Stimulated activated naive B cell treated with anti-CD40 and anti-IgM and Interleukin-4, amounts not matched to agents 10 μg/mL and 1 μg/mL and 100 μg/mL, for 72 hours (primary cell): ENCODE data around the gene NEU1.
"Not testable (repeated sequence)": the region's sequence is repeated elsewhere in the genome, so short reads cannot be mapped to it uniquely, and the experiment has no call there.

Source experiments
- ATAC-seq, 2 donors: fragments of 150-1000 bp; cut with Tn5 transposase; replicated peaks; 2 replicates each; pipeline ENCODE4 v1.10.0; 2021; ENCODE audit warnings: moderate library complexity in 1 of 2
- DNase-seq: peaks from one replicate; pipeline ENCODE4 v3.0.0; 2021
- H3K27ac Mint-ChIP-seq: one replicate; pipeline ENCODE4 v1.8.0; 2022; ENCODE audit warnings: mild to moderate bottlenecking, mixed read lengths
- H3K27me3 Mint-ChIP-seq, 2 donors: one replicate each; pipeline ENCODE4 v1.8.0; 2022; ENCODE audit warnings: mixed read lengths in 2 of 2
- H3K36me3 Mint-ChIP-seq, 2 donors: one replicate each; pipeline ENCODE4 v1.8.0; 2022; ENCODE audit warnings: mixed read lengths in 2 of 2, mild to moderate bottlenecking in 1 of 2
- H3K4me1 Mint-ChIP-seq, 2 donors: one replicate each; pipeline ENCODE4 v1.8.0; 2022; ENCODE audit warnings: mixed read lengths in 2 of 2, mild to moderate bottlenecking in 1 of 2
- H3K4me3 Mint-ChIP-seq, 2 donors: one replicate each; pipeline ENCODE4 v1.8.0; 2022; ENCODE audit warnings: mild to moderate bottlenecking in 2 of 2, mixed read lengths in 2 of 2, moderate library complexity in 1 of 2
- H3K9me3 Mint-ChIP-seq, 2 donors: one replicate each; pipeline ENCODE4 v1.8.0; 2022; ENCODE audit warnings: mixed read lengths in 2 of 2, mild to moderate bottlenecking in 1 of 2

The NEU1 gene

GRCh38 chr6:31834367-31835250 lies 28.0 kb downstream of the NEU1 start:
- peaks cover 33 to 62% of the 10 kb centered on the region in 2 donors for H3K4me1 Mint-ChIP-seq

GRCh38 chr6:31831350-31832215 lies 31.0 kb downstream of the NEU1 start:
- Mint-ChIP-seq H3K4me3 (peak overlapping the region in 1 of 2 donors; percentile 90), H3K27ac (peak overlapping the region; percentile 47), H3K9me3 (no peaks in the 10 kb centered on the region), H3K4me1 (peaks cover 22 to 50% of the 10 kb centered on the region in 2 donors), H3K36me3 (peaks cover 18 to 19% of the 10 kb centered on the region in 2 donors), H3K27me3 (no peaks in the 10 kb centered on the region)
- no peak for ATAC-seq
- DNase-seq, result no peak

More at GRCh38 chr6:31834367-31835250, 28.0 kb downstream of the NEU1 start:
- no peaks in the 10 kb centered on the region for H3K27me3 Mint-ChIP-seq
- peaks cover 39 to 43% of the 10 kb centered on the region in 2 donors for H3K36me3 Mint-ChIP-seq
- H3K27ac Mint-ChIP-seq, result peak overlapping the region; percentile 98
- H3K9me3 Mint-ChIP-seq, result no peaks in the 10 kb centered on the region
- H3K4me3 Mint-ChIP-seq, result peak overlapping the region; percentile 98 to 100
- DNase-seq (peak; percentile 75), ATAC-seq (peak; percentile 70 to 71)

GRCh38 chr6:31830886-31831335 lies 31.7 kb downstream of the NEU1 start:
- Mint-ChIP-seq H3K36me3 (peaks cover 11 to 12% of the 10 kb centered on the region in 2 donors), H3K9me3 (no peaks in the 10 kb centered on the region), H3K4me1 (peaks cover 18 to 48% of the 10 kb centered on the region in 2 donors), H3K4me3 (peak overlapping the region; percentile 88 to 90), H3K27me3 (no peaks in the 10 kb centered on the region), H3K27ac (peak overlapping the region; percentile 86)
- ATAC-seq, result no peak
- no peak for DNase-seq

- Mint-ChIP-seq H3K36me3 (peaks cover 2 to 4% of the 10 kb centered on the region in 2 donors), H3K4me1 (peaks cover 18 to 50% of the 10 kb centered on the region in 2 donors), H3K27ac (peak overlapping the region; percentile 56), H3K4me3 (peak overlapping the region; percentile 88 to 90), H3K27me3 (no peaks in the 10 kb centered on the region), H3K9me3 (no peaks in the 10 kb centered on the region)
- ATAC-seq (no peak), DNase-seq (no peak)
Measured at GRCh38 chr6:31829633-31830283, 32.9 kb downstream of the NEU1 start.

- peaks cover 20 to 51% of the 10 kb centered on the region in 2 donors for H3K4me1 Mint-ChIP-seq
- no peaks in the 10 kb centered on the region for H3K27me3 Mint-ChIP-seq
- DNase-seq (peak; percentile 97), ATAC-seq (peak; percentile 83 to 84)
- H3K4me3 Mint-ChIP-seq, result peak within 1 kb of the TSS; percentile 86 to 88
- peaks cover 0 to 2% of the 10 kb centered on the region in 2 donors for H3K36me3 Mint-ChIP-seq
- H3K9me3 Mint-ChIP-seq, result no peaks in the 10 kb centered on the region
- peak within 1 kb of the TSS; percentile 99 for H3K27ac Mint-ChIP-seq
Measured at GRCh38 chr6:31827286-31828079, 35.1 kb downstream of the NEU1 start, which contains the start of gene HSPA1B. HSPA1B (plus strand) TSS chr6:31827738; CDS start chr6:31827951, 213 bp downstream.

GRCh38 chr6:31826793-31827285 lies 35.8 kb downstream of the NEU1 start:
- H3K27me3 Mint-ChIP-seq, result no peaks in the 10 kb centered on the region
- DNase-seq (no peak), ATAC-seq (peak; percentile 29 to 36)
- H3K9me3 Mint-ChIP-seq, result no peaks in the 10 kb centered on the region
- H3K4me3 Mint-ChIP-seq, result peak overlapping the region; percentile 86 to 88
- H3K27ac Mint-ChIP-seq, result peak overlapping the region; percentile 99
- peaks cover 24 to 58% of the 10 kb centered on the region in 2 donors for H3K4me1 Mint-ChIP-seq
- H3K36me3 Mint-ChIP-seq, result peaks cover 0 to 2% of the 10 kb centered on the region in 2 donors

GRCh38 chr6:31825553-31825952 lies 37.1 kb downstream of the NEU1 start:
- Mint-ChIP-seq H3K9me3 (no peaks in the 10 kb centered on the region), H3K36me3 (peaks cover 0 to under 1% of the 10 kb centered on the region in 2 donors), H3K27ac (peak overlapping the region; percentile 99), H3K4me3 (peak overlapping the region in 1 of 2 donors; percentile 86), H3K27me3 (no peaks in the 10 kb centered on the region), H3K4me1 (peaks cover 25 to 59% of the 10 kb centered on the region in 2 donors)
- DNase-seq, result no peak
- ATAC-seq, result no peak

GRCh38 chr6:31823592-31824196 lies 38.9 kb downstream of the NEU1 start:
- not testable (repeated sequence) for H3K27me3 Mint-ChIP-seq, DNase-seq, H3K9me3 Mint-ChIP-seq, ATAC-seq, H3K36me3 Mint-ChIP-seq
- Mint-ChIP-seq H3K27ac (peak overlapping the region; percentile 82), H3K4me1 (peaks cover 24 to 55% of the 10 kb centered on the region in 2 donors), H3K4me3 (peak overlapping the region in 1 of 2 donors; percentile 25)

GRCh38 chr6:31822036-31822821 lies 40.4 kb downstream of the NEU1 start:
- Mint-ChIP-seq H3K4me1 (peaks cover 37 to 65% of the 10 kb centered on the region in 2 donors), H3K36me3 (no peaks in the 10 kb centered on the region), H3K27me3 (no peaks in the 10 kb centered on the region), H3K4me3 (peak overlapping the region; percentile 87 to 89), H3K27ac (peak overlapping the region; percentile 95), H3K9me3 (no peaks in the 10 kb centered on the region)
- ATAC-seq (peak; percentile 73 to 77), DNase-seq (peak; percentile 80)

- H3K27me3 Mint-ChIP-seq, result no peaks in the 10 kb centered on the region
- no peaks in the 10 kb centered on the region for H3K36me3 Mint-ChIP-seq
- peaks cover 35 to 59% of the 10 kb centered on the region in 2 donors for H3K4me1 Mint-ChIP-seq
- peak; percentile 68 for DNase-seq
- no peaks in the 10 kb centered on the region for H3K9me3 Mint-ChIP-seq
- ATAC-seq, result peak; percentile 55 to 72
- H3K27ac Mint-ChIP-seq, result peak overlapping the region; percentile 95
- H3K4me3 Mint-ChIP-seq, result peak overlapping the region; percentile 87 to 89
Measured at GRCh38 chr6:31821301-31822035, 41.2 kb downstream of the NEU1 start.

- H3K4me1 Mint-ChIP-seq, result peaks cover 33 to 54% of the 10 kb centered on the region in 2 donors
- H3K27me3 Mint-ChIP-seq, DNase-seq, H3K36me3 Mint-ChIP-seq, ATAC-seq, H3K27ac Mint-ChIP-seq, H3K4me3 Mint-ChIP-seq, H3K9me3 Mint-ChIP-seq: not testable (repeated sequence)
Measured at GRCh38 chr6:31820399-31820798, 42.2 kb downstream of the NEU1 start.
